H7 (cell line): ENCODE measurements around the gene FAM131B. TPM values are rescaled to one million over a fixed set of nuclear protein-coding genes. Genes with fewer than 3 reads are reported as not detected.
A peak's percentile ranks its signal among the peaks of the same experiment; 100 is the strongest.

Experiments
- DNase-seq: peaks from one replicate; pipeline ENCODE4 v3.0.0; 2012
- H3K27me3 ChIP-seq: 2 replicates; pipeline ENCODE4 v1.6.0; 2011; ENCODE audit warnings: mild to moderate bottlenecking, low read length; ENCODE audit not compliant: control insufficient read depth, insufficient read depth
- H3K36me3 ChIP-seq: replicated peaks from 2 replicates; pipeline ENCODE4 v1.5.1; 2011; ENCODE audit warnings: low read length; ENCODE audit not compliant: control insufficient read depth, insufficient read depth
- H3K4me3 ChIP-seq: 2 replicates; pipeline ENCODE4 v1.5.1; 2011; ENCODE audit warnings: low read depth, mild to moderate bottlenecking, control low read depth, low read length, moderate library complexity; ENCODE audit not compliant: insufficient read depth
- total RNA-seq: library from RNA; depleted of rRNA; stranded (reverse); fragments of >200 nt; shearing (Covaris generic); gene quantifications from 2 replicates; pipeline ENCODE4 v1.2.3, GENCODE V29; 2014

FAM131B gene
- total RNA-seq, 1 experiment from 2014 or later = 11.9 TPM

- peaks cover 60% of the 10 kb centered on the region for H3K36me3 ChIP-seq
- DNase-seq = peak; percentile 51
- H3K27me3 ChIP-seq = no peaks in the 10 kb centered on the region
- H3K4me3 ChIP-seq = no peak overlapping the region
Observed at GRCh38 chr7:143390104-143390772, 27.7 kb upstream of the FAM131B start.

GRCh38 chr7:143389316-143390103 is 27.0 kb upstream of the FAM131B start:
- H3K36me3 ChIP-seq = peaks cover 60% of the 10 kb centered on the region
- no peaks in the 10 kb centered on the region for H3K27me3 ChIP-seq
- no peak overlapping the region for H3K4me3 ChIP-seq
- DNase-seq = peak; percentile 66

GRCh38 chr7:143388491-143389101 is 26.1 kb upstream of the FAM131B start:
- Histone ChIP-seq H3K36me3 (peaks cover 59% of the 10 kb centered on the region), H3K27me3 (no peaks in the 10 kb centered on the region), H3K4me3 (no peak overlapping the region)
- peak; percentile 79 for DNase-seq

- Histone ChIP-seq H3K27me3 (no peaks in the 10 kb centered on the region), H3K4me3 (no peak overlapping the region), H3K36me3 (peaks cover 60% of the 10 kb centered on the region)
- peak; percentile 65 for DNase-seq
Observed at GRCh38 chr7:143388051-143388450, 25.5 kb upstream of the FAM131B start.

GRCh38 chr7:143387156-143387975 is 24.9 kb upstream of the FAM131B start:
- Histone ChIP-seq H3K27me3 (no peaks in the 10 kb centered on the region), H3K4me3 (no peak overlapping the region), H3K36me3 (peaks cover 63% of the 10 kb centered on the region)
- peak; percentile 82 for DNase-seq

- DNase-seq = peak; percentile 34
- Histone ChIP-seq H3K4me3 (no peak overlapping the region), H3K36me3 (peaks cover 55% of the 10 kb centered on the region), H3K27me3 (no peaks in the 10 kb centered on the region)
Observed at GRCh38 chr7:143385891-143386781, 23.6 kb upstream of the FAM131B start.

GRCh38 chr7:143384661-143385631 is 22.4 kb upstream of the FAM131B start:
- H3K36me3 ChIP-seq = peaks cover 45% of the 10 kb centered on the region
- H3K4me3 ChIP-seq = no peak overlapping the region
- no peaks in the 10 kb centered on the region for H3K27me3 ChIP-seq
- DNase-seq = no peak

- H3K36me3 ChIP-seq = peaks cover 40% of the 10 kb centered on the region
- H3K27me3 ChIP-seq = no peaks in the 10 kb centered on the region
- no peak overlapping the region for H3K4me3 ChIP-seq
- DNase-seq = no peak
Observed at GRCh38 chr7:143384148-143384547, 21.6 kb upstream of the FAM131B start.

GRCh38 chr7:143383642-143383957 is 21.1 kb upstream of the FAM131B start:
- no peak for DNase-seq
- Histone ChIP-seq H3K4me3 (no peak overlapping the region), H3K36me3 (peaks cover 37% of the 10 kb centered on the region), H3K27me3 (no peaks in the 10 kb centered on the region)

- no peaks in the 10 kb centered on the region for H3K27me3 ChIP-seq
- H3K36me3 ChIP-seq = peaks cover 34% of the 10 kb centered on the region
- peak overlapping the region; percentile 90 for H3K4me3 ChIP-seq
- DNase-seq = peak; percentile 51
Observed at GRCh38 chr7:143382791-143383641, 20.5 kb upstream of the FAM131B start.

- H3K36me3 ChIP-seq = peaks cover 30% of the 10 kb centered on the region
- DNase-seq = peak; percentile 77
Observed at GRCh38 chr7:143382126-143382790, 19.7 kb upstream of the FAM131B start.

More at GRCh38 chr7:143382126-143382790, 19.7 kb upstream of the FAM131B start:
- Histone ChIP-seq H3K4me3 (peak overlapping the region; percentile 90), H3K27me3 (no peaks in the 10 kb centered on the region)
